Activated CD4-positive, alpha-beta T cell treated with anti-CD3 and anti-CD28 coated beads, Interleukin-2, amount 50 U/mL, for 24 hours (primary cell): ENCODE results near the gene MYO5B.

Experiments used
- DNase-seq, 2 donors: peaks; one replicate each; pipeline ENCODE4 v3.0.0-alpha.2; 2020; ENCODE audit warnings: low read depth in 1 of 2, low spot score in 1 of 2

Gene MYO5B

DNA sequence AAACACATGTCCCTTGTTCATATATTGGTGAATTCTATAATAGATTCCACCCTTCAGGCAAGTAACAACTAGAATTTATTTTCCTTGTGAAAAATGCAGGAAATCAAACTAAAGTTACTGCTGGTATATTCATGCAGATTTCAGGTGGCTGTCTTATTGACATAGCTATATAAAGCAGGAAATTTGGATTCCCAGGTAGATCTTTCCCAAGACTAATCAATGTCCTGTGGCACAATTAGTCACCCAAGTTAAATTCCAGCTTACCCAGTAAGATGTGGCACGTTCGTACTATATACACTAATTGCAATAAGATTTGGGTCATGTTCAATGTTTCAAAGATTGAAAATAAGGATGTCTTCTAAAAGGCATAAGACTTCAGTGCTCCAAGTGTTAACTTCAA, 42.0 kb downstream of the MYO5B start:
- DNase-seq: no peak

- DNase-seq: no peak
These were observed 43.0 kb downstream of the MYO5B start for GRCh38 chr18:50151926-50152325.

DNA sequence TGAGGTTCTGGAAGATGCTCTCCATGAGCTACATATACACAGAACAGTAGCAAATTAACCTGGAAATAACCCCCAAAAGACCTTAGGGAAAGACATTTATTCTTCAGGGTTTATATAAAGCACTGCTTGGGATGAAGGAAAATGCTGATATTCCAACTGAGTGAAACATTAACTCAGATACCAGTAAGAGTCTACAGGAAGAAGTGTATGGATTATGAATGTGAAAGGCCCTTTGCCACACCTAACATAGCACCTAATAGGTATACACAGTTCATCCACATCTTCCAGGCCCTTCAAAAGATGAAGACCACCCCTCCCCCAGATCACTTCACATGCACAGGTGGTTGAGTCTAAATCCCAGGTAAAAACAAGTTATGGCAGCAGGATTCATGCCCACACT, 50.4 kb downstream of the MYO5B start:
- DNase-seq: no peak

DNA sequence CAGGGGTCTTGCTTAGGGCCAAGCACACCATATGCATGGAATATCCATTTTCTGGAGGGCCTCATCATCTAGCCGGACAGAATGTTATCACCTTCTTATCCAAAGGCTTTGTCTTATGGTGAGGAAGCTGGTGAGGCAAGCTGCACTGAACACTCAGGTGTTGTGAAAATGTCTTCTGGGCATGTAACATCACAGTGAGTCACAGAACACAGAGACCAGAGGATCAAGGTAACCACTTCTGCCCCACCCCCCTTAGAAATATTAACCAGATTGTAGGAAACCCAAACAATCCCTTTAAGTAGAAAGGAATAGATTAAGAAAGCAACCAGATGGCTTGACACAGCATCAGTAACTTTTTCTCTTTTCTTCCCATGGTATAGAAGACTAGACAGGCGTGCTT, 51.1 kb downstream of the MYO5B start:
- DNase-seq: no peak

DNA sequence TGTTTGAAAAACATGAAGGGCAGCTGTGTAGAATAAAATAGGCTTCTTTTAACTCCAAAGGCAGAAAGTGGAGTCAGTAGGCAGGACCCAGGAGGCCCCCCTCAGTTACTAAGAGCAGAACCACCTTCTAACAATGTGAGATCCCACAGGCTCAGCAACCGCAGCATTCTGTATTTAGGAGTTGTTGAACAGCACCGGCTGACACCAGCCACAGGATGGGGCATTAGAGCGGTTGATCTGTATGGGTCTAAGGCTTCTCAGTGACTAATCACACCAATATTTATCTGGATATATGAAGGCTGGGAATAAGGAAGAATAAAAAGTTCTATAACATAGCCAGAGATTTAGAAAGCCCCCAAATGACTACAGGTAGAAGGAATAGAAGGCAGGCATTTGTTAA, 51.7 kb downstream of the MYO5B start:
- no peak for DNase-seq

- no peak for DNase-seq
These were observed 52.4 kb downstream of the MYO5B start for GRCh38 chr18:50142441-50143120.

DNA sequence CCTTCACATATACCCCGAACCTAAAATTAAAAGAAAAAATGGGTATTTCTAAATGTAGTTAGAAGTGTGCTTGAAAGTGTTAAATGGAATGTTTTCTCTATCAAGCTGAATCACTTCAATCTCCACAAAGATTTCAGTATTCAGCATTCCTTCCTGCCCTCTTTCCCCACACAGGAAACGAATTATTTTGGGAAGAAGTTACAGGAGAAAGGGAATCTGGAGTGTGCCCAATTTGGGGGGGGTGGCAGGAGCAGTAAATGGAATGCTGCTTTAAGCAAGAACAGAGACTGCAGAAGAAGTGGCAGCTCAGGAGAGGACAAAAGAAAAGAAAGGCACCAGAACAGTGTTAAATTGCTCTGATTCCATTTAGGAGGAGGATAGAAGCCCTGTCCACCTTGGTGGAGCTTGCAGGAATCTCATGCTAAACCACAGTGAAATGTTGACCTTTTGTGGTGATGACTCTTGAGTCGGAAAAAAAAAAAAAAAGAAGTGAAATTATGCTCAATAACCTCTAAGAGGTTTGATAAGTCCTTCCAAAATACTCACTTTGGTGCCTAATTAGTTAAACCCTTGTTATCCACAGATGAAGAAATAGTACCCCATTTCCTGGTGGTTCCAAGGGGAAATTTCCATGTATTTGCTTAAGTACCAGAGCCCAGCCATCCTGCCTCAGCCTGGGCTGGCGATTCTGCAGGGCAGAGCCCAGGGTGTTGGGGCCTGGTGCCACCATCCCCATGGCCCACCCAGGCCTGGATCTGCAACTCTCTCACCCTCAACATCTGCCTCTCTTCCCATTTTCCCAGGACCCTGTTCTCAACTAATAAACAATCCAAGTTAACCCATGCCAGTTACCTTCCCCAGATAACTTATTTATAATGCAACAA, 56.5 kb downstream of the MYO5B start:
- DNase-seq: no peak

- no peak for DNase-seq
These were observed 59.0 kb downstream of the MYO5B start for GRCh38 chr18:50135903-50136302.

- no peak for DNase-seq
These were observed 61.4 kb downstream of the MYO5B start for GRCh38 chr18:50133526-50133925.

DNA sequence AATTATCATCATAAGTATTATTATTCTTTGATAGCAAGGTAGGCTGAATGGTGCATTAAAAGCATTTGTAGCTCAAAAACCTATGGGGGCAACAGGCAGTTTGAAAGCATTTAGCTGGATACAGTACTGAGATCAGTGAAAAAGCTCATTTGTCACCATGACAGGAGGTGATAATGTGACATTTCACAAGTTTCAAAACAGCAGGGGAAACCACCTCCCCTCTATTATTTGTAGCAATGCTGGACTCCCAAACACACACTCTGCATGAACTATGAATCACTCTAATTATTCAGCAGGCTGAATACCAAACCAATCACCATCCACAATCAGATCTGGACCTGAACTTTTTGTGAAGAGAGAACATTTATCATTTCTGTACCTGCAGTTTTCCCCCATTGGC, 63.4 kb downstream of the MYO5B start:
- DNase-seq: no peak

DNA sequence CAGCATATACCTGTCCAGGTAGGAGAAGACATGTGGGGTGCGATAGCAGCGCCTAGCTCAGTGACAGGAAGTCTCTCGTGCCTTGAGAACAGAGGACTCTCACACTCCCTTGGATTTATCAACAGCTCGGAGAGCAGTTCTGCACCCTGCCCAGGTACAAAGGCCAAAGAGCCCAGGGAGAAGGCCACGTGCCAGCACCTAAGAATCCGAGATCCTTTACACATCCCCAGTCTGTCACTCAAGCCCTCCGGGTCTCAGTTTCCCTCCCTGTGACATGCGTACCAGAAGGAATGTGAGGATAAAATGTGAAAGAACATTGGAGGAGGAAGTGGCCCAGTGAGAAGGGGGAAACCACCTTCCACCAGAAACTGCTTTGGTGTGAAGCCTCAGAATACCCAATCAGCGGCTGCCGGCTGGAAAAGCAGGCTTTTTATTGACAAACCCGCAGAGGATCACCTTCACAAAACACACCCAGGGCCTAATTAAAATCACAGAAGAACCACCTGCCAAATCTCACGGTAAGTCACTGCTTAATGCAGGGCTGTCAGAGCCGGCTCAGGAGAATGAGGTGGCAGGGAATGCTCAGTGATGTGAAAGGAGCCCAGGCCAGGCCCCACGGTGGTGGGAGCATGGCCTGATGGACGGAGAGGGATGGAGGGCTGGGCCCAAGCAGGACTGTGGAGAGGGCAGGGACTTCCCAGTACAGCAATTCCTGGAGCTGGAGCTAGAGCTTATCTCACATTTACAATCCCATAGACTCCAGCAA, 66.3 kb downstream of the MYO5B start:
- no peak for DNase-seq

DNA sequence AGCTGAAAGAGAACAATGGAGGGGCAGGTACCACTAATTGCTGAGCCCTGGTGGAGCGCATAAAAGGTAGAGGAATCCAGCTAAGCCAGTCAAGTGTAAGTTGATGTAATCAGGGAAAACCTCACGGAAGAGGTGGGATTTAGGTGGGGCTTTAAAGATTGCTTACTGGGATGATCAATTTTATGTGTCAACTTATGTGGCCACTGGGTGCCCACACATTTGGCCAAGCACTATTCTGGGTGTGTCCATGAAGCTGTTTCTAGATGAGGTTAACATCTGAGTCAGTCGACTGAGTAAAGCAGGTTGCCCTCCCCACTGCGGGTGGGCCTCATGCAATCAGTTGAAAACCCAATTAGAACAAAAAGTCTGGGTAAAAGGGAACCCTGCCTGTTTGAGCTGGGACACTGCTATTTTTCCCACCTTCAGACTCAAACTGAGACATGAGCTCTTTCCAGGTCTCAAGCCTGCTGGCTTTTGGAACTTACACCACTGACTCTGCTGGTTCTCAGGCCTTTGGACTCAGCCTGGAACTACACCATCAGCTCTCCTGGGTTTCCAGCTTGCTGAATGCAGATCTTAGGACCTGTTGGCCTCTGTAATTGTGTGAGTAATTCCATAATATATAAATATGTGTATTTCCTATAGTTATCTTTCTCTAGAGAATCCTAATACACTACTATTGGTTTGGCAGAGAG, 67.3 kb downstream of the MYO5B start:
- no peak for DNase-seq

DNA sequence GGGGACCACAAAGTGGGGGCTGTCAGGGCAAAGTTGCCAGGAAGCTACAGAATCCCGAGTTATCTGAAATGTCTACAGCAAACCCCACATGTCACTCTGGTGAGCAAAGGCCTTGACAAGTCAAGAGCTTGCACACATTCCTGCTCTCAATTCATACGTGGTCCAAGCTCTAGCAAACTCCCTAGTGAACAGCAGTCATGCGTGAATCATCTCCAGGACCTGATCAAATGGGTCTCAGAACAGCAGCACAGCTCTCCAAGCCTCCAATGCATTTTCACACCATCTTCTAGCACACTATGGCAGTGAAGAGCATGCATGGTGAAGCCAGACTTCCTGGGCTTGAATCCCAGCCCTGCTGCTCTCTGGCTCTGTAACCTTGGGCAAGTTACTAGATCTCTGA, 68.5 kb downstream of the MYO5B start:
- no peak for DNase-seq

GRCh38 chr18:50125456-50125855, 69.5 kb downstream of the MYO5B start:
- no peak for DNase-seq

DNA sequence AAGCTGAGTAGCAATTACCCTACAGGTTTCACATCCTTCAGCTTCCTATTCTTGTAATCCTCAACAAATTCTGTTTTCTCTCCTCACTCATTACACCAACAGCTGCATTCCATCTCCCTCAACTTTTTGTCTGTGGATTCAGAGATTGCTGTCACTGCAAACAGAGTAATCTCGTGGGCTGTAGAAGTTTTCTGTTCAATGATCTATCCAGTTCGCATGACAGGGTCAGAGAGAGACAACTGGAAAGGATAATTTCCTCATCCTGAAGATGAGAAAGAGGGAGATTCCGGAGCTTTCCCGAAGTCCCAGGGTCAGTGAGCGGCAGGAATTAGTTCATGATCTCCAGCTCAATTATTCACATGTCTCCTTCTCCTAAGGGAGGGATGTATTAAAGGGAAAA, 75.7 kb downstream of the MYO5B start:
- DNase-seq: no peak

DNA sequence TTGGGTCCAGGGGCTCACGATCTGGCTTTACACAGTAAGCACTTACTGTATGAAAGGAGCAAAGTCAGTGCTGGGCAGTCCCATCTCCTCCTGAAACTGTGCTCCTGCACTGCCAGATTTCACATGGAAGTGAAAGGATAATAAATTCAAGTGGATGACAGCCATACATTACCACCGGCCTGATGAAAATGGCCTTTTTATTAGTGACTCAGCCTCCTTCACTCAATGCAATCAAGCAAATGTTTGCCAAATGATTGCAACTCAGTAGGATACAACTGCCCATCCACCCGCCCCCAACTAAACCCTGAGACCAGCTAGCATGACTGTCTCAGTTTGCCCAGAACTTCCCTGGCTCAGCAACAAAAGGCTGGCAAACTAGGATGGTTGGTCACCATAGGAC, 77.1 kb downstream of the MYO5B start:
- DNase-seq: no peak

- no peak for DNase-seq
These were observed 79.9 kb downstream of the MYO5B start for GRCh38 chr18:50115095-50115494.

DNA sequence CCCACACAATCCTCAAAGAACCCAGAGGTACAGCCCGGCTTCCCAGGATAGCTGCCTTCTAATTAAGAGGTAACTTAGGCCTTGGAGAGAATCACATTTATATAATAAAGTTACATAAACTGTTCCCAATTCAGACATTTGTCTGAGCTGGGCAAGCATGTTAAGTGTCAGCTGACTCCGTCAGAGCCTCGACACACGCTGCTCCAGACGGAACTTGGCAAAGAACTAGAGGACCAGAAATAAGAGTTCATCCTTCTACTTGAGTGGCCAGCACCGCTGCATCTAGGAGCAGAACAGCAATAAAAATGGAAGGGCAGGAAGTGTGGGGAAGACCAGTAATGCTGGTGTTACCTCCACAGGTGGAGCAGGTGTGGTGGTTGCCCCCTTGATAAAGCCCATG, 80.5 kb downstream of the MYO5B start:
- DNase-seq: no peak

- DNase-seq: no peak
These were observed 81.2 kb downstream of the MYO5B start for GRCh38 chr18:50113726-50114125.

DNA sequence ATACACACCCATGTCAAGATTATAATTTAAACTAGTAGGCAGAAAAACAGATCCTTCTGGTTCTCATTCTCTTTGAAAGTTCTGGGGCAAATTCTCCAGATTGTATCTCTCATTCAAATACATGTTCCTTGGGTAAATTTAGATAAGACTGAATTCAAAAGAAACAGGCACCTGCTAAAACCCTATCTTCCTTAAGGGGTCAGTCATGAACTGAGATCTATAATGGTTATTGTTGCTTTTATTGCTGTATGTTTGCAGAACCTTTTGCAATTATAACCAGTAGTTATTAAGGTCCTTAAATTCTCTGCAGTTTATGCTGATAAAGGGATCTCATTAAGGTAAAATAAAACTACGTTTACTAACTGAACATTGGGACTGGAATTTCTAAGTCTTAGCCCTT, 83.5 kb downstream of the MYO5B start:
- DNase-seq: no peak

- no peak for DNase-seq
These were observed 87.4 kb downstream of the MYO5B start for GRCh38 chr18:50107468-50107977.
